Endothelial cell of umbilical vein (primary cell): ENCODE results near the gene AKAP1. TPM values are rescaled to one million over a fixed set of nuclear protein-coding genes. Genes with fewer than 3 reads are reported as not detected.

Experiments
- BruUV-seq: library from RNA; stranded (reverse); fragments of 400-500 nt; replicated peaks from 2 replicates; lab custom pipeline; 2021; lab: Mats Ljungman, UMichigan
- CTCF ChIA-PET: fragments of 300-600, 350-600 bp; sonication (Branson Sonifier 250); formaldehyde crosslinking; loops from one replicate; lab custom pipeline; 2021; ENCODE audit warnings: antibody characterized with exemption, inconsistent platforms; lab: Charles Lee
- POLR2A ChIA-PET: fragments of 300-600, 350-600 bp; sonication (Branson Sonifier 250); formaldehyde crosslinking; loops from one replicate; lab custom pipeline; 2021; ENCODE audit warnings: antibody characterized with exemption, inconsistent platforms; lab: Charles Lee
- DNase-seq: peaks from one replicate; pipeline ENCODE4 v3.0.0-alpha.2; 2011; ENCODE audit warnings: low read depth, low spot score
- FAIRE-seq: peaks from 2 replicates; lab custom pipeline; 2011; peaks lifted over from hg19 to GRCh38; lab: Jason Lieb, UNC
- H2AFZ ChIP-seq: 2 replicates; pipeline ENCODE4 v1.6.0; 2012; ENCODE audit warnings: low read depth, low read length, control low read depth, inconsistent platforms
- H3K27ac ChIP-seq: 2 replicates; pipeline ENCODE4 v1.5.1; 2011; ENCODE audit warnings: low read depth, mild to moderate bottlenecking, control low read depth, low read length, moderate library complexity; ENCODE audit not compliant: insufficient read depth
- H3K27me3 ChIP-seq, 2 experiments: 2 replicates each; pipeline versions ENCODE4 v1.6.0 to v1.6.1; 2011; ENCODE audit warnings: low read length in 2 of 2, mixed read lengths in 1 of 2; ENCODE audit not compliant: control insufficient read depth in 2 of 2, insufficient read depth in 2 of 2
- H3K36me3 ChIP-seq, 2 experiments: 2 replicates in 1 of 2; 3 replicates in 1 of 2; pipeline ENCODE4 v1.5.1; 2011; ENCODE audit warnings: low read length in 2 of 2, mild to moderate bottlenecking in 1 of 2, moderate library complexity in 1 of 2; ENCODE audit not compliant: control insufficient read depth in 2 of 2, insufficient read depth in 2 of 2; ENCODE audit errors: extremely low read depth in 1 of 2
- H3K4me1 ChIP-seq: 3 replicates; pipeline ENCODE4 v1.5.1; 2011; ENCODE audit warnings: mild to moderate bottlenecking, low read length; ENCODE audit not compliant: control insufficient read depth, insufficient read depth; ENCODE audit errors: extremely low read depth
- H3K4me2 ChIP-seq: 2 replicates; pipeline ENCODE4 v1.6.1; 2011; ENCODE audit warnings: low read length, control low read depth, mixed read lengths; ENCODE audit not compliant: insufficient read depth
- H3K4me3 ChIP-seq, 3 experiments: fragments of 200-600 bp in 1 of 3; sonication (generic), shearing (Covaris generic) in 1 of 3; replicated peaks in 1 of 3; 2 replicates each; pipeline ENCODE4 v1.5.1; 2011 to 2016; ENCODE audit warnings: control low read depth in 3 of 3, low read length in 3 of 3, mild to moderate bottlenecking in 2 of 3, inconsistent platforms in 1 of 3, low read depth in 1 of 3, moderate library complexity in 1 of 3; ENCODE audit not compliant: insufficient read depth in 1 of 3
- H3K79me2 ChIP-seq: 2 replicates; pipeline ENCODE4 v1.6.0; 2012; ENCODE audit warnings: low read length, inconsistent platforms; ENCODE audit not compliant: control insufficient read depth, insufficient read depth
- H3K9ac ChIP-seq: replicated peaks from 2 replicates; pipeline ENCODE3; 2011; ENCODE audit warnings: low read length, control low read depth; ENCODE audit not compliant: insufficient read depth; ENCODE audit errors: extremely low read depth
- H3K9me1 ChIP-seq: replicated peaks from 3 replicates; pipeline ENCODE4 v1.6.0; 2011; ENCODE audit warnings: mild to moderate bottlenecking, low read length; ENCODE audit not compliant: control insufficient read depth, insufficient read depth; ENCODE audit errors: extremely low read depth
- H3K9me3 ChIP-seq: replicated peaks from 2 replicates; pipeline ENCODE4 v1.5.1; 2012; ENCODE audit warnings: low read length, inconsistent platforms; ENCODE audit not compliant: control insufficient read depth, insufficient read depth
- H4K20me1 ChIP-seq: replicated peaks from 2 replicates; pipeline ENCODE3; 2011; ENCODE audit warnings: mild to moderate bottlenecking, low read length; ENCODE audit not compliant: control insufficient read depth, insufficient read depth; ENCODE audit errors: extremely low read depth
- CTCF ChIP-seq, 2 donors: IDR thresholded peaks; 1 replicate in 1 of 2; 2 replicates in 1 of 2; pipeline ENCODE4 v1.5.1; 2011; ENCODE audit warnings: low read length in 2 of 2, mild to moderate bottlenecking in 2 of 2, moderate library complexity in 2 of 2, control low read depth in 1 of 2, inconsistent platforms in 1 of 2, low read depth in 1 of 2; ENCODE audit not compliant: insufficient read depth in 1 of 2; ENCODE audit errors: extremely low read depth in 1 of 2
- EZH2 ChIP-seq: IDR thresholded peaks from 2 replicates; pipeline ENCODE4 v1.6.1; 2012; ENCODE audit warnings: borderline replicate concordance, low read depth, mild to moderate bottlenecking, moderate library complexity, low read length, inconsistent platforms; ENCODE audit not compliant: severe bottlenecking
- JUN ChIP-seq: IDR thresholded peaks from 2 replicates; pipeline ENCODE4 v1.6.1; 2011; ENCODE audit warnings: borderline replicate concordance, low read depth; ENCODE audit not compliant: insufficient read length, insufficient read depth
- MYC ChIP-seq: IDR thresholded peaks from one replicate; pipeline ENCODE4 v1.6.1; 2011; ENCODE audit warnings: mild to moderate bottlenecking, low read depth, low read length
- POLR2A ChIP-seq: IDR thresholded peaks from 2 replicates; pipeline ENCODE4 v1.6.1; 2012; ENCODE audit warnings: low read depth, mild to moderate bottlenecking, control low read depth, low read length
- POLR2AphosphoS5 ChIP-seq: IDR thresholded peaks from 2 replicates; pipeline ENCODE4 v1.6.1; 2012; ENCODE audit warnings: low read depth, mild to moderate bottlenecking, control low read depth, low read length, moderate library complexity; ENCODE audit not compliant: insufficient read depth
- dilution Hi-C: fragments of 300-500 bp; cut with MboI; formaldehyde crosslinking; loops from one replicate; pipeline ENCODE4 v1.15.0; 2019; ENCODE audit warnings: low sequenced_read_pairs; ENCODE audit not compliant: extremely low pct_ligation_motif_present
- intact Hi-C: fragments of 100-400 bp; cut with micrococcal nuclease; formaldehyde crosslinking; loops from one replicate; pipeline ENCODE4 v1.10.0; 2022
- polyA plus RNA-seq, 4 experiments: library from polyadenylated mRNA; depleted of rRNA in 3 of 4; stranded (reverse) in 3 of 4; unstranded in 1 of 4; fragments of >200 nt; gene quantifications; 2 replicates each; pipeline versions ENCODE4 v1.2.1 to v1.2.3, GENCODE V29; 2011 to 2012; ENCODE audit warnings: missing spikeins in 1 of 4
- total RNA-seq: library from RNA; stranded (reverse); gene quantifications from 2 replicates; pipeline ENCODE4 v1.2.3, GENCODE V29; 2021
- TF ChIP-seq, protein P1 (sequence below): IDR thresholded peaks from 2 replicates; pipeline ENCODE4 v1.6.1; 2011; ENCODE audit not compliant: insufficient read depth, insufficient read length

Gene AKAP1
- total and polyA plus RNA-seq, 2 donors (not counting 3 experiments of a cell fraction or from before 2014, with no cell fraction given): 20.9 to 27.7 TPM

DNA sequence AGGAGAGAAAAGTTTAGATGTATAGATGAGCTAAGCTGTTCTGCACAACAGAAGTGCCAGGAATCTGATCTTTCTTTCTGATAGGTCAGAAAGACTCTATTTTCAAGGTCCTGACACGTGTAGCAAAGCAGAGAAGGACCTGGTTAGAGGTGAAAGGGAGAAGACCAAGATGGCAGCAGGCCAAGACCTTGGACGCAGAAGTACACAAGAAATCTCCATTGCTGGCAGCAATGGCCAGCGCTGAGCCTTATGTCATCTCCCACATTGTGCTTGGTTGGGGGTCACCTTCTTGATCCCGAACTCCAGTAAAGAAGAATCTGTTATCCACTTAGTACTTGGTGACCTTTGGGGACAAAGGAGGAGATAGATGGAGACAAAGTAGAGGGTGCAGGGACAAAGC lies 41.8 kb upstream of the AKAP1 start:
- no TSS peak for BruUV-seq
- no peak overlapping the region for H3K27ac ChIP-seq
- no peak for FAIRE-seq
- H3K9ac ChIP-seq: no peak overlapping the region
- H3K9me3 ChIP-seq: no peaks in the 10 kb centered on the region
- no peaks in the 10 kb centered on the region for H4K20me1 ChIP-seq
- ChIA-PET POLR2A (no interaction called here), CTCF (no interaction called here)
- H3K9me1 ChIP-seq: no peaks in the 10 kb centered on the region
- TF ChIP-seq POLR2AphosphoS5 (no peak), MYC (no peak), CTCF (IDR thresholded peaks at IDR 0.05; ENCODE audit: extremely low read depth in 1 of 2, insufficient read depth in 1 of 2, low read depth in 1 of 2, low read length in 2 of 2) (no peak), EZH2 (no peak), JUN (no peak), POLR2A (no peak)
- TF ChIP-seq, protein P1, sequence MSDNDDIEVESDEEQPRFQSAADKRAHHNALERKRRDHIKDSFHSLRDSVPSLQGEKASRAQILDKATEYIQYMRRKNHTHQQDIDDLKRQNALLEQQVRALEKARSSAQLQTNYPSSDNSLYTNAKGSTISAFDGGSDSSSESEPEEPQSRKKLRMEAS: no peak
- H3K36me3 ChIP-seq: no peaks in the 10 kb centered on the region
- dilution Hi-C loops: no loop called here
- intact Hi-C loops: no loop called here
- no peak overlapping the region for H2AFZ ChIP-seq
- H3K4me3 ChIP-seq: no peak overlapping the region
- no peaks in the 10 kb centered on the region for H3K79me2 ChIP-seq
- no peak for DNase-seq
- H3K4me1 ChIP-seq: peaks cover 5% of the 10 kb centered on the region
- H3K4me2 ChIP-seq: no peak overlapping the region
- peaks cover 26 to 32% of the 10 kb centered on the region in 2 experiments for H3K27me3 ChIP-seq
